Liver (tissue), 9 donors: ENCODE results near the gene NAA16. TPM values are rescaled to one million over a fixed set of nuclear protein-coding genes. Genes with fewer than 3 reads are reported as not detected.

ENCODE experiments used
- DNase-seq: peaks from one replicate; pipeline ENCODE4 v3.0.0-alpha.2; 2017; ENCODE audit warnings: low spot score
- H3K27ac ChIP-seq, 2 donors: one replicate each; pipeline ENCODE4 v1.7.0; 2013; ENCODE audit warnings: inconsistent platforms in 2 of 2, low read length in 2 of 2, control low read depth in 1 of 2, low read depth in 1 of 2, mild to moderate bottlenecking in 1 of 2
- H3K27me3 ChIP-seq, 4 donors: one replicate each; pipeline versions ENCODE4 v1.6.1 to v1.7.0; 2013; ENCODE audit warnings: low read length in 3 of 4, inconsistent platforms in 1 of 4, mild to moderate bottlenecking in 1 of 4, moderate library complexity in 1 of 4; ENCODE audit not compliant: control insufficient read depth in 4 of 4, insufficient read depth in 4 of 4
- H3K36me3 ChIP-seq, 4 donors: one replicate each; pipeline versions ENCODE4 v1.6.1 to v1.7.0; 2013; ENCODE audit warnings: low read length in 3 of 4, mild to moderate bottlenecking in 3 of 4, low read depth in 1 of 4, moderate library complexity in 1 of 4; ENCODE audit not compliant: control insufficient read depth in 4 of 4, insufficient read depth in 3 of 4
- H3K4me1 ChIP-seq, 4 donors: one replicate each; pipeline versions ENCODE4 v1.6.1 to v1.7.0; 2013; ENCODE audit warnings: low read length in 3 of 4, mild to moderate bottlenecking in 3 of 4, moderate library complexity in 1 of 4; ENCODE audit not compliant: control insufficient read depth in 4 of 4, insufficient read depth in 4 of 4
- H3K4me3 ChIP-seq, 3 donors: one replicate each; pipeline versions ENCODE4 v1.6.1 to v1.7.0; 2013; ENCODE audit warnings: low read length in 3 of 3, control low read depth in 1 of 3, low read depth in 1 of 3, mild to moderate bottlenecking in 1 of 3
- H3K9ac ChIP-seq, 2 donors: one replicate each; pipeline ENCODE4 v1.7.0; 2013; ENCODE audit warnings: low read length in 2 of 2, mild to moderate bottlenecking in 2 of 2, moderate library complexity in 2 of 2, control low read depth in 1 of 2, low read depth in 1 of 2
- H3K9me3 ChIP-seq, 4 donors: one replicate each; pipeline versions ENCODE4 v1.6.1 to v1.7.0; 2013; ENCODE audit warnings: low read length in 3 of 4; ENCODE audit not compliant: control insufficient read depth in 4 of 4
- ATF3 ChIP-seq: IDR thresholded peaks from 2 replicates; pipeline ENCODE4 v1.6.1; 2016; ENCODE audit warnings: antibody characterized with exemption
- CTCF ChIP-seq: fragments of 150-350 bp; IDR thresholded peaks from 2 replicates; pipeline ENCODE4 v1.5.1; 2017; ENCODE audit warnings: improper control_type of control experiment, low read depth, low read length; ENCODE audit not compliant: missing input control
- EGR1 ChIP-seq, 2 donors: IDR thresholded peaks; 2 replicates each; pipeline ENCODE4 v1.6.1; 2016 to 2018; ENCODE audit warnings: antibody characterized with exemption in 2 of 2, low read depth in 2 of 2
- FOXA1 ChIP-seq: IDR thresholded peaks from 2 replicates; pipeline ENCODE4 v1.6.1; 2016; ENCODE audit warnings: antibody characterized with exemption
- FOXA2 ChIP-seq: IDR thresholded peaks from 2 replicates; pipeline ENCODE4 v1.6.1; 2016; ENCODE audit warnings: antibody characterized with exemption
- GABPA ChIP-seq, 2 donors: IDR thresholded peaks in 1 of 2; conservative IDR thresholded peaks in 1 of 2; 2 replicates each; pipeline ENCODE4 v1.6.1; 2016; ENCODE audit warnings: antibody characterized with exemption in 2 of 2, mild to moderate bottlenecking in 1 of 2, moderate library complexity in 1 of 2
- HNF4A ChIP-seq, 2 donors: conservative IDR thresholded peaks; 2 replicates each; pipeline ENCODE4 v1.6.1; 2016; ENCODE audit warnings: antibody characterized with exemption in 2 of 2, mild to moderate bottlenecking in 2 of 2
- HNF4G ChIP-seq: IDR thresholded peaks from 2 replicates; pipeline ENCODE4 v1.6.1; 2016; ENCODE audit warnings: antibody characterized with exemption
- JUND ChIP-seq, 2 donors: IDR thresholded peaks; 2 replicates each; pipeline ENCODE4 v1.6.1; 2016; ENCODE audit warnings: antibody characterized with exemption in 2 of 2
- MAX ChIP-seq: IDR thresholded peaks from 2 replicates; pipeline ENCODE4 v1.6.1; 2016; ENCODE audit warnings: antibody characterized with exemption
- NR2F2 ChIP-seq: IDR thresholded peaks from 2 replicates; pipeline ENCODE4 v1.6.1; 2016; ENCODE audit warnings: antibody characterized with exemption
- RAD21 ChIP-seq, 2 donors: IDR thresholded peaks; 2 replicates each; pipeline ENCODE4 v1.6.1; 2016; ENCODE audit warnings: antibody characterized with exemption in 2 of 2, mild to moderate bottlenecking in 2 of 2
- RXRA ChIP-seq, 2 donors: IDR thresholded peaks; 2 replicates each; pipeline ENCODE4 v1.6.1; 2017 to 2018; ENCODE audit warnings: antibody characterized with exemption in 2 of 2, mild to moderate bottlenecking in 1 of 2
- SP1 ChIP-seq: IDR thresholded peaks from 2 replicates; pipeline ENCODE4 v1.6.1; 2018; ENCODE audit warnings: antibody characterized with exemption, mild to moderate bottlenecking
- TAF1 ChIP-seq: conservative IDR thresholded peaks from 2 replicates; pipeline ENCODE4 v1.6.1; 2016; ENCODE audit warnings: antibody characterized with exemption, mild to moderate bottlenecking
- YY1 ChIP-seq: IDR thresholded peaks from 2 replicates; pipeline ENCODE4 v1.6.1; 2016; ENCODE audit warnings: antibody characterized with exemption, mild to moderate bottlenecking
- ZBTB33 ChIP-seq: IDR thresholded peaks from 2 replicates; pipeline ENCODE4 v1.6.1; 2016; ENCODE audit warnings: antibody characterized with exemption
- WGBS: extraction: QIAGEN DNeasy Blood & Tissue Kit; methylation state at CpG from one replicate; pipeline ENCODE4 v1.1.7; 2013; 5-methylcytosine and 5-hydroxymethylcytosine counted together
- polyA plus RNA-seq, 2 donors: library from polyadenylated mRNA; stranded (reverse) in 1 of 2; unstranded in 1 of 2; fragments of 200-250 nt in 1 of 2; fragments of >200 nt in 1 of 2; fragmentation: Nextera tagmentation in 1 of 2; extraction: Ambion mirVana in 1 of 2; gene quantifications; one replicate each; pipeline versions ENCODE4 v1.2.1 to v1.2.3, GENCODE V29; 2013 to 2015
- total RNA-seq, 2 donors: library from RNA; depleted of rRNA; stranded (reverse); fragments of >200 nt; gene quantifications; one replicate each; pipeline ENCODE4 v1.2.3, GENCODE V29; 2014
- donor health status: healthy.
- donor health status: healthy.
- donor health status: healthy.
- donor health status: healthy.
- donor health status: healthy.

Gene NAA16
- total and polyA plus RNA-seq, 4 donors = 2.6 to 11.5 (median 9.2) TPM

DNA sequence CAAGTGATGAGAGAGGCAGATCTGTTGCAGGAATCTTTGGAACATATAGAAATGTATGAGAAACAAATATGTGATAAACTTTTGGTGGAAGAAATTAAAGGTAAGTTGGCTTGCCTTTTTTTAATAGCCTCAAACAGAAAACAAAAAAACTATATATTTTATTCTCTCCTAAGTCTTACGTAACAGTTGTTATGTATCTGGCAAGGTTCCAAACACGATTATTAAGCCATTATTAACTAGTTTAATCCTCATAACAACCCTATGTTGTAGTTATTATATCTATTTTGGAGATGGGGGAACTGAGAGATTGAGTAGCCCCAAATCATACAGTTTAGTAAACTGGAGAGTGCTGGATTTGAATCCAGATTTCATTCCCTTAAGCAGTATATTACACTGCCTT is 14.7 kb downstream of the NAA16 start:
- H3K9ac ChIP-seq = no peak overlapping the region
- no peaks in the 10 kb centered on the region for H3K9me3 ChIP-seq
- TF ChIP-seq FOXA2 (no peak), GABPA (IDR thresholded peaks at IDR 0.05 in 1 of 2, conservative IDR thresholded peaks at IDR 0.05 in 1 of 2) (no peak), YY1 (no peak), SP1 (no peak), FOXA1 (no peak)
- peaks cover 0 to 19% (median 12%) of the 10 kb centered on the region in 4 donors for H3K36me3 ChIP-seq
- DNase-seq = no peak
- no peak overlapping the region for H3K27ac ChIP-seq
- 63% methylated on average over 2 of the region's 2 CpGs for WGBS
- H3K27me3 ChIP-seq = no peaks in the 10 kb centered on the region
- H3K4me3 ChIP-seq = no peak overlapping the region
- peaks cover 0 to 2% (median 0%) of the 10 kb centered on the region in 4 donors for H3K4me1 ChIP-seq

DNA sequence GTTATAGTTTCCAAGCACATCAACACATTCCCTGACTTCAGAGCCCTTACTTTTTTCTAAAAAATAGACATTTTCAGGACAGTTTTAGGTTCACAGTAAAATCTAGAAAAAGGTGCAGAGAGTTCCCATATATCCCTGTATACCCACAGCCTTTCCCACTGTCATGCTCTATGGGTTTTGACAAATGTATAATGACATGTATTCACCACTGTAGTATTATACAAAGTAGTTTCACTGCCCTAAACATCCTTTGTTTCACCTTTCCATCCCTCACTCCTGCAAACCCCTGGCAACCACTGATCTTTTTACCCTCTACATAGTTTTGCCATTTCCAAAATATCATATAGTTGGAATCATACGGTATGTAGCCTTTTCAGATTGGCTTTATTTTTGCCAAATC is 15.6 kb downstream of the NAA16 start:
- no peaks in the 10 kb centered on the region for H3K9me3 ChIP-seq
- DNase-seq = no peak
- no peak for TF ChIP-seq MAX
- no peak for TF ChIP-seq ATF3
- TF ChIP-seq RXRA (IDR thresholded peaks at IDR 0.05) = no peak
- no peak for TF ChIP-seq CTCF
- TF ChIP-seq NR2F2 = no peak
- no peak for TF ChIP-seq FOXA2
- TF ChIP-seq HNF4A (conservative IDR thresholded peaks at IDR 0.05) = no peak
- no peaks in the 10 kb centered on the region for H3K27me3 ChIP-seq
- H3K36me3 ChIP-seq = peaks cover 0 to 19% (median 12%) of the 10 kb centered on the region in 4 donors
- H3K4me3 ChIP-seq = no peak overlapping the region
- no peak overlapping the region for H3K9ac ChIP-seq
- peaks cover 0 to 2% (median 0%) of the 10 kb centered on the region in 4 donors for H3K4me1 ChIP-seq
- 98% methylated on average over 1 of the region's 1 CpG for WGBS
- H3K27ac ChIP-seq = no peak overlapping the region

GRCh38 chr13:41327994-41328790 is 17.1 kb downstream of the NAA16 start:
- DNase-seq = no peak
- H3K27me3 ChIP-seq = no peaks in the 10 kb centered on the region
- H3K36me3 ChIP-seq = peaks cover 0 to 23% (median 10%) of the 10 kb centered on the region in 4 donors
- no peak overlapping the region for H3K4me3 ChIP-seq
- 79% methylated on average over 3 of the region's 3 CpGs for WGBS
- H3K27ac ChIP-seq = no peak overlapping the region
- no peaks in the 10 kb centered on the region for H3K9me3 ChIP-seq
- no peak overlapping the region for H3K9ac ChIP-seq
- peaks cover 0 to 2% (median 0%) of the 10 kb centered on the region in 4 donors for H3K4me1 ChIP-seq
- no peak for TF ChIP-seq MAX
- TF ChIP-seq HNF4G = no peak
- no peak for TF ChIP-seq EGR1 (IDR thresholded peaks at IDR 0.05; ENCODE audit: low read depth in 2 of 2)
- no peak for TF ChIP-seq CTCF
- TF ChIP-seq YY1 = no peak
- TF ChIP-seq FOXA1 = no peak
- no peak for TF ChIP-seq JUND (IDR thresholded peaks at IDR 0.05)
- no peak for TF ChIP-seq GABPA (IDR thresholded peaks at IDR 0.05 in 1 of 2, conservative IDR thresholded peaks at IDR 0.05 in 1 of 2)
- TF ChIP-seq RXRA (IDR thresholded peaks at IDR 0.05) = no peak
- no peak for TF ChIP-seq ZBTB33
- no peak for TF ChIP-seq HNF4A (conservative IDR thresholded peaks at IDR 0.05)
- TF ChIP-seq NR2F2 = no peak
- no peak for TF ChIP-seq RAD21 (IDR thresholded peaks at IDR 0.05)
- no peak for TF ChIP-seq TAF1
- TF ChIP-seq ATF3 = no peak
- no peak for TF ChIP-seq SP1
